GM19468 (cell line): ENCODE data around the gene CRKL.
"Not testable (repeated sequence)": the region's sequence is repeated elsewhere in the genome, so short reads cannot be mapped to it uniquely, and the experiment has no call there.

Experiments used
- ATAC-seq: cut with Tn5 transposase; IDR thresholded peaks from one replicate; pipeline ENCODE4 v1.9.1; 2021; ENCODE audit warnings: mild to moderate bottlenecking, moderate library complexity, moderate number of reproducible peaks; ENCODE audit not compliant: unreplicated experiment; ENCODE audit errors: extremely low read depth

The CRKL gene

GRCh38 chr22:20901093-20902033 is 15.8 kb upstream of the CRKL start:
- ATAC-seq, result not testable (repeated sequence)

DNA sequence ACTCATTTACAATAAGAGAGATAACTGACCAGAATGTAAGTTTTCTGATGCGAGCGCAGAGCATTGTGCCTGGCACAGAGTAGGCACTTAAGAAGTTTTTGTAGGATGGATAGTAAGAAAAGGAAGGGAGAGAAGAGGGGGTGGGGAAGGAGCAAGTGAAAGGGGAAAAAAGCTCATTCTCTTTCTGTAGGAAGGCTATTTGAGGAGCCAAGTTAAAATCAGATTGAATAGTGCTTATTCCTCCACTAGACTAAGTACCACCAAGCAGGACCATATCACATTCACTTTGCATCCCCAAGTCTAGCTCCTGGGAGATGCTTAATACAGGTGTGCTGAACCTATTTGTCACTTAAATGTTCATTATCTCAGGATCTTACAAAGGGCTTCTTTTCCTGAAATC is 14.1 kb upstream of the CRKL start:
- no peak for ATAC-seq

- ATAC-seq, result no peak
Observed at GRCh38 chr22:20904008-20904979, 12.9 kb upstream of the CRKL start.

DNA sequence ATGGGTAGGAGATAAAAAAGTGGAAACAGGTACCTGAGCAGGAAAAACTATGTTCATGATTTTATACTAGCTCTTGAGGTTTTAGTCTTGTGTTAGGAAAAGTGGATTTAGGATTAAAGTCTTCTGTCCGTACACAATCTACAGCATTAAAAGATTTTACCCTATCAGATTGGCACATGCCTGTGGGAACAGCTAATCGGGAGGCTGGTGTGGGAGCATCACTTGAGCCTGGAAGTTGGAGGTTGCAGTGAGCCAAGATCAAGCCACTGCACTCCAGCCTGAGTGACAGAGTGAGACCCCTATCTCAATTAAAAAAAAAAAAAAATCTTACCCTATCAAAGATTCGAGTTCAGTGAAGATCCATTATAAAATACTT is 12.2 kb upstream of the CRKL start:
- no peak for ATAC-seq

DNA sequence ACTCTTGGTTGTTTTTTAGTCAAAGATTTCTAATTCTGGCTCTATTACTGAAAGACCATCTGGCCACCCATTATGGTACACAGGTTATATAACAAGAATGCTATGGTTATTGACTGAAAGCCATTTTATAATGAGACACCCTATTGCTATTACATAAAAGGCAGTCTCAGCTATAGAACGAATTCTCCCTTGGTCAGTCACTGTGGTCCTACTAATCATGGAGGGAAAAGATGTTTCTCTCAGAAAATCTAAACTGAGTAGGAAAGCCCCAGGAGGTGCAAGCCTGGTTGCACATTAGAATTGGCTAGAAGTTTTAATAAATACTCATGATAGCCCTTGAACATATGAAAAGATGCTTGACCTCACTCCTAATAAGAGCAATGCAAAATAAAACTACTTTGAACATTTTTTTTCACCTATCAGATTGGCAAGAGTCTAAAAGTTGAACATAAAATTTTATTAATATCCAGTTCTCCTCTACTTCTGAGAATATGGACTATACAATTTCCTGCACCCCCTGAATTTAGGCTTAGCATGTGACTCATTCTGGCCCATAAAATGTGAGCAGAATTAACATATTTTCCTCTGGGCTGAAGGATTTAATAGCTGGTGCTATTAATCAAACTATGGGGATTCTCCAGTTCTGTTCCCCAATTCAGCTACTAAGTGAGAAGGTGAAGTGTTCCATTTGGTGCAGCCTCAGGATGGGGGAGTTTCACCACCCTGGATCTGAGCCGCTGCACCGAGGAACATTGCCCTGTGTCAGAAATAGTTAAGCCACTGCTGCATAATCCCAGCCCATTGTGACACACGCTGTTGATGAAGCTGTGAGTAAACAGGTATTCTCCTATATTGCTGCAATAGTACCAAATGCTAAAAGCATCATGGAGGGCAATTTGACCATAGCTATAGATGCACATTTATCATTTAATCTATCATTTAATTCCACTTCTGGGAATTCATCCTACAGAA is 11.5 kb upstream of the CRKL start:
- ATAC-seq, result no peak

- no peak for ATAC-seq
Observed at GRCh38 chr22:20906387-20906767, 10.8 kb upstream of the CRKL start.

DNA sequence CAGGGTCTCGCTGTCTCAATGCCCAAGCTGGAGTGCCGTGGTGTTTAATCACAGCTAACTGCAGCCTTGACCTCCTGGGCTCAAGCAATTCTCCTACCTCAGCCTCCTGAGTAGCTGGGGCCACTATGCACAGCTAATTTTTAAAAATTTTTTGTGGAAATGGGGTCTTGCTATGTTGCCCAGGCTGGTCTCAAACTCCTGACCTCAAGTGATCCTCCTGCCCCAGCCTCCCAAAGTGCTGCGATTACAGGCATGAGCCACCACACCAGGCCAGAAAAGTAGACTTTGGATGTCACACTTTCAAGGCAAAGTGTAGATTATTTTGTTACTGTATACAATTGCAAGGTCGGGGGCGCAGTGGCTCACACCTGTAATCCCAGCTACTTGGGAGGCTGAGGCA is 8.5 kb upstream of the CRKL start:
- ATAC-seq, result not testable (repeated sequence)

GRCh38 chr22:20909543-20910303 is 7.5 kb upstream of the CRKL start:
- no peak for ATAC-seq

GRCh38 chr22:20912494-20912893 is 4.7 kb upstream of the CRKL start:
- no peak for ATAC-seq

- ATAC-seq, result no peak
Observed at GRCh38 chr22:20918663-20919218, 1.5 kb downstream of the CRKL start.

DNA sequence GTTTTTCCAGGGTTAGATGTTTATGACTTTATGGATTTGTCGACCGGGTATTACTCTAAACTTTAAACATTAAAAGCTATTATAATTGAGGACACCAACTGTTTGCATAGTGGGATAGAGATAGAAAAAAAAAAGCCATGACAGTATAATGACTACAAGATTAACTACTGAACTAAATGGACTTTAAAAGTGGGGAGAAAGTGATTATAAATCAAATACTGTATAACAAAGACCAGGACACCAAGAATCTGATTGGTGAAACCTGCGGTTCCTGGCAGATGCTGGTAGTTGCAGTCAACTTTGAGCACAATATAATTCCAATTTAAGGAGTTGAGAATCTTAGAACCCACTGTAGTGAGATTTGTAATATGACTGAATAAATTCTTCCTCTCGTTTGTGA is 2.5 kb downstream of the CRKL start:
- ATAC-seq, result no peak

DNA sequence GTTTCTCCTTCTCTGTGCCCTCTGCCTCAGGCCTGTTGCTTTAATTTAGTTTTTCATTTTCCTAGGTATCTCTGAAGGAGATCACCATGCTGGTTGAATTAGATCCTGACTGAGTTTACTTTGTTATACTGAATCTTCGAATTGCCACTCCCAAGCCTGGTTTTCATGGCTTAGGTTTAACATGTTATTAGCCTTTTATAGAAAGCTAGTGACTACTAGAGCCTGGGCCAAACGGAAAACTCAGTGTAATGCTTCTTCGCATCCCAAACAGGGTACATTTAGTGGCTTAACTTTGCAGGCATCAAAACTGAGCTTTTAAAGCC is 3.6 kb downstream of the CRKL start:
- no peak for ATAC-seq

- ATAC-seq, result no peak
Observed at GRCh38 chr22:20922141-20922751, 5.0 kb downstream of the CRKL start.

DNA sequence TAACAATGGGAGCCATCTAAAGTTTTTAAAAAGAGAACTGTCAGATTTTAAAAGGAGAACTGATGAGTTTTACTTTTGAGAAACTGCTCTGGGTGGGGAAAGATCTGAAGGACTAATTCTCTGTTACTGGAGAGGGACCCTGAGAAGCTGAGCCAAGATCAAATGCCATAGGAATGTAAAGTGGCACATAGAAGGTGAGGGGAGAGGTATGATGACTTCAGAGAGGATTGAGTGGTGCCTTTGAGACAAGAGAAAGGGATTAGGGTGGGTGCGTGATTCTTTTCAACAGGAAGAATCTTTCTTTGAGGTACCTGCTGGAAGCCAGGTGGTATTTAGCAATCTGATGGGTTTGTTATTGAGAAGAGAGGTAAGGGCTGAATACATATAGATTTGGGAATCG is 9.0 kb downstream of the CRKL start:
- ATAC-seq, result no peak

GRCh38 chr22:20927940-20928572 is 10.8 kb downstream of the CRKL start:
- no peak for ATAC-seq

DNA sequence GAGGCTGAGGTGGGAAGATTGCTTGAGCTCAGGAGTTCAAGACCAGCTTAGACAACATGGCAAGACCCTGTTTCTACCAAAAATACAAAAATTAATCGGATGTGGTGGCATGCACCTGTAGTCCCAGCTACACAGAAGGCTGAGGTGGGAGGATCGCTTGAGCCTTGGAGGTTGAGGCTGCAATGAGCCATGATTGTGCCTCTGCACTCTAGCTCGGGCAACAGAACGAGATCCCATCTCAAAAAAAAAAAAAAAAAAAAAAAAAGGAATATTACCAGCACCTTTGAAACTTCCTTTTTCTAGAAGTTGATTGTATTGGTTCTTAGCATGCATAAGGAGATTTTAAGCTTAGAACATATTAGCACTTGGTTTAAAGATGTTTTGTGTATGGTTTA is 11.4 kb downstream of the CRKL start:
- no peak for ATAC-seq

DNA sequence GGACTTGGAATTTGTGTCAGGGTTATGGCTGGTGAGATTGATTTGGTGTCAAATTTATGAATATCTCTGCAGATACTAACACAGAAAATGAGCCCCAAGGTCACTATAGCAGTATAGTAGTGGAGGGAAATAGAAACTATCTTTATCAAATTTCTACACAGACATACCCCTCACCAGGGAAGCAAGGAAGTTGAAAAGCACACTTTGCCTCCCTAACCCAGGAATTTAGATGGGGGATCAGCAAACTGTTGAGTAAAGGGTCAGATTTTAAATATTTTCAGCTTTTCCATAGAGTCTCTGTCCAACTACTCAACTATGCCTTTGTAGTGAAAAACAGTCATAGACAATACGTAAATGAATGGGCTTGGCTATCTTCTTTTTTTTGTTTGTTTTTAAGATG is 12.8 kb downstream of the CRKL start:
- ATAC-seq, result no peak

GRCh38 chr22:20930435-20930834 is 13.2 kb downstream of the CRKL start:
- not testable (repeated sequence) for ATAC-seq
